Astrocyte (in vitro differentiated cells and primary cell): Measurements from ENCODE around the gene CHN1. TPM values are rescaled to one million over a fixed set of nuclear protein-coding genes. Genes with fewer than 3 reads are reported as not detected.
A peak's percentile ranks its signal among the peaks of the same experiment; 100 is the strongest.

Experiments
- DNase-seq: peaks from one replicate; pipeline ENCODE4 v3.0.0-alpha.2; 2010; ENCODE audit warnings: low read depth
- FAIRE-seq: peaks from 2 replicates; lab custom pipeline; 2011; peaks lifted over from hg19 to GRCh38; lab: Jason Lieb, UNC
- H2AFZ ChIP-seq: 2 replicates; pipeline ENCODE4 v1.6.0; 2012; ENCODE audit warnings: low read depth, low read length, inconsistent platforms
- H3K27ac ChIP-seq: 2 replicates; pipeline ENCODE4 v1.5.1; 2011; ENCODE audit warnings: low read depth, low read length, inconsistent platforms
- H3K27me3 ChIP-seq: 2 replicates; pipeline ENCODE4 v1.6.0; 2011; ENCODE audit warnings: low read length, inconsistent platforms; ENCODE audit not compliant: insufficient read depth
- H3K36me3 ChIP-seq: 2 replicates; pipeline ENCODE4 v1.5.1; 2011; ENCODE audit warnings: low read length, inconsistent platforms; ENCODE audit not compliant: insufficient read depth
- H3K4me1 ChIP-seq: 2 replicates; pipeline ENCODE4 v1.5.1; 2011; ENCODE audit warnings: low read length, inconsistent platforms; ENCODE audit not compliant: insufficient read depth
- H3K4me2 ChIP-seq: 2 replicates; pipeline ENCODE4 v1.6.0; 2012; ENCODE audit warnings: low read length, inconsistent platforms
- H3K4me3 ChIP-seq: 2 replicates; pipeline ENCODE4 v1.5.1; 2011; ENCODE audit warnings: low read depth, mild to moderate bottlenecking, low read length, inconsistent platforms; ENCODE audit not compliant: insufficient read depth
- H3K79me2 ChIP-seq: 2 replicates; pipeline ENCODE4 v1.6.0; 2012; ENCODE audit warnings: mild to moderate bottlenecking, low read length, inconsistent platforms; ENCODE audit not compliant: insufficient read depth
- H3K9ac ChIP-seq: 2 replicates; pipeline ENCODE4 v1.6.0; 2012; ENCODE audit warnings: mild to moderate bottlenecking, low read length, inconsistent platforms
- H3K9me3 ChIP-seq: 2 replicates; pipeline ENCODE4 v1.5.1; 2012; ENCODE audit warnings: low read depth, mild to moderate bottlenecking, low read length, inconsistent platforms; ENCODE audit not compliant: insufficient read depth
- H4K20me1 ChIP-seq: 2 replicates; pipeline ENCODE4 v1.6.0; 2012; ENCODE audit warnings: low read length, inconsistent platforms; ENCODE audit not compliant: insufficient read depth
- H3K27ac Mint-ChIP-seq: one replicate; pipeline ENCODE4 v1.8.0; 2021; ENCODE audit warnings: mild to moderate bottlenecking, mixed read lengths; ENCODE audit not compliant: unreplicated experiment
- H3K27me3 Mint-ChIP-seq: one replicate; pipeline ENCODE4 v1.8.0; 2021; ENCODE audit warnings: low read depth, mixed read lengths; ENCODE audit not compliant: unreplicated experiment
- H3K36me3 Mint-ChIP-seq: one replicate; pipeline ENCODE4 v1.8.0; 2021; ENCODE audit warnings: low read depth, mixed read lengths; ENCODE audit not compliant: unreplicated experiment
- H3K4me1 Mint-ChIP-seq: one replicate; pipeline ENCODE4 v1.8.0; 2021; ENCODE audit warnings: low read depth, mixed read lengths; ENCODE audit not compliant: unreplicated experiment
- H3K4me3 Mint-ChIP-seq: one replicate; pipeline ENCODE4 v1.8.0; 2021; ENCODE audit warnings: mild to moderate bottlenecking, moderate library complexity, mixed read lengths; ENCODE audit not compliant: unreplicated experiment
- H3K9me3 Mint-ChIP-seq: one replicate; pipeline ENCODE4 v1.8.0; 2021; ENCODE audit warnings: mild to moderate bottlenecking, mixed read lengths; ENCODE audit not compliant: unreplicated experiment
- CTCF ChIP-seq: IDR thresholded peaks from 2 replicates; pipeline ENCODE4 v1.5.1; 2011; ENCODE audit warnings: low read depth, mild to moderate bottlenecking, inconsistent platforms, low read length, moderate library complexity; ENCODE audit not compliant: insufficient read depth
- EZH2 ChIP-seq: IDR thresholded peaks from 2 replicates; pipeline ENCODE4 v1.6.1; 2012; ENCODE audit warnings: mild to moderate bottlenecking, low read length, inconsistent platforms; ENCODE audit not compliant: insufficient read depth
- total RNA-seq: library from RNA; stranded (reverse); gene quantifications from 2 replicates; pipeline ENCODE4 v1.2.1, GENCODE V29; 2021

The CHN1 gene
- total RNA-seq, 1 donor from 2014 or later = 23.9 TPM

- H3K4me1 Mint-ChIP-seq = peaks cover 18% of the 10 kb centered on the region
These were observed 207.4 kb downstream of the CHN1 start for GRCh38 chr2:174797781-174798276.

GRCh38 chr2:174796319-174796771, 208.8 kb downstream of the CHN1 start:
- Mint-ChIP-seq H3K9me3 (no peaks in the 10 kb centered on the region), H3K27ac (no peak overlapping the region), H3K36me3 (peaks cover 14% of the 10 kb centered on the region), H3K4me3 (no peak overlapping the region), H3K27me3 (no peaks in the 10 kb centered on the region), H3K4me1 (peaks cover 17% of the 10 kb centered on the region)
- H3K9ac ChIP-seq = no peak overlapping the region
- H3K27ac ChIP-seq = no peak overlapping the region
- no peaks in the 10 kb centered on the region for H4K20me1 ChIP-seq
- H3K9me3 ChIP-seq = no peaks in the 10 kb centered on the region
- H3K27me3 ChIP-seq = no peaks in the 10 kb centered on the region
- H3K4me2 ChIP-seq = no peak overlapping the region
- peaks cover 3% of the 10 kb centered on the region for H3K36me3 ChIP-seq
- H3K79me2 ChIP-seq = no peaks in the 10 kb centered on the region
- FAIRE-seq (no peak), DNase-seq (no peak)
- TF ChIP-seq EZH2 (no peak), CTCF (no peak)
- H2AFZ ChIP-seq = no peak overlapping the region
- H3K4me1 ChIP-seq = peaks cover 7% of the 10 kb centered on the region
- H3K4me3 ChIP-seq = no peak overlapping the region

More at GRCh38 chr2:174797781-174798276, 207.4 kb downstream of the CHN1 start:
- peaks cover 19% of the 10 kb centered on the region for H3K36me3 Mint-ChIP-seq
- Histone ChIP-seq H3K4me3 (no peak overlapping the region), H3K9me3 (no peaks in the 10 kb centered on the region), H2AFZ (no peak overlapping the region), H3K27ac (peak overlapping the region; percentile 18), H3K36me3 (peaks cover 3% of the 10 kb centered on the region), H3K4me1 (peaks cover 14% of the 10 kb centered on the region), H4K20me1 (no peaks in the 10 kb centered on the region), H3K4me2 (peak overlapping the region; percentile 1), H3K79me2 (no peaks in the 10 kb centered on the region), H3K27me3 (no peaks in the 10 kb centered on the region), H3K9ac (no peak overlapping the region)
- no peak overlapping the region for H3K4me3 Mint-ChIP-seq
- FAIRE-seq (peak; percentile 59), DNase-seq (peak; percentile 49)
- no peak for TF ChIP-seq CTCF
- no peak for TF ChIP-seq EZH2
- H3K27me3 Mint-ChIP-seq = no peaks in the 10 kb centered on the region
- no peaks in the 10 kb centered on the region for H3K9me3 Mint-ChIP-seq
- peak overlapping the region; percentile 44 for H3K27ac Mint-ChIP-seq

- no peaks in the 10 kb centered on the region for H4K20me1 ChIP-seq
- no peak overlapping the region for H3K4me3 Mint-ChIP-seq
These were observed 210.3 kb downstream of the CHN1 start for GRCh38 chr2:174794851-174795374.

More at GRCh38 chr2:174794851-174795374, 210.3 kb downstream of the CHN1 start:
- no peak for TF ChIP-seq CTCF
- TF ChIP-seq EZH2 = no peak
- H2AFZ ChIP-seq = no peak overlapping the region
- H3K27me3 Mint-ChIP-seq = no peaks in the 10 kb centered on the region
- no peaks in the 10 kb centered on the region for H3K27me3 ChIP-seq
- H3K4me1 Mint-ChIP-seq = peaks cover 19% of the 10 kb centered on the region
- FAIRE-seq = no peak
- H3K36me3 Mint-ChIP-seq = peaks cover 9% of the 10 kb centered on the region
- H3K36me3 ChIP-seq = peaks cover 3% of the 10 kb centered on the region
- H3K27ac ChIP-seq = peak overlapping the region; percentile 16
- H3K4me3 ChIP-seq = no peak overlapping the region
- peak overlapping the region; percentile 21 for H3K4me2 ChIP-seq
- no peaks in the 10 kb centered on the region for H3K9me3 Mint-ChIP-seq
- peak; percentile 65 for DNase-seq
- peak overlapping the region; percentile 7 for H3K27ac Mint-ChIP-seq
- peaks cover 7% of the 10 kb centered on the region for H3K4me1 ChIP-seq
- H3K79me2 ChIP-seq = no peaks in the 10 kb centered on the region
- no peaks in the 10 kb centered on the region for H3K9me3 ChIP-seq
- no peak overlapping the region for H3K9ac ChIP-seq
